HEK293 (cell line): ENCODE results near the gene KLHL21.

Source experiments
- AEBP2 ChIP-seq: fragments of 450-650 bp; formaldehyde crosslinking; IDR thresholded peaks from 2 replicates; pipeline ENCODE4 v1.5.1; 2016; ENCODE audit warnings: missing biosample characterization, missing genetic modification characterization, borderline replicate concordance
- CTCF ChIP-seq: fragments of 450-650 bp; formaldehyde crosslinking; IDR thresholded peaks from 2 replicates; pipeline ENCODE4 v1.5.1; 2016; ENCODE audit warnings: missing biosample characterization, missing genetic modification characterization
- EGR2 ChIP-seq: fragments of 450-650 bp; formaldehyde crosslinking; IDR thresholded peaks from 2 replicates; pipeline ENCODE4 v1.5.1; 2016; ENCODE audit warnings: low read depth, missing biosample characterization, missing genetic modification characterization
- GFI1B ChIP-seq: fragments of 450-650 bp; formaldehyde crosslinking; IDR thresholded peaks from 2 replicates; pipeline ENCODE4 v1.5.1; 2016; ENCODE audit warnings: missing biosample characterization, missing genetic modification characterization
- GLIS2 ChIP-seq: fragments of 450-650 bp; formaldehyde crosslinking; IDR thresholded peaks from 2 replicates; pipeline ENCODE4 v1.5.1; 2016; ENCODE audit warnings: missing biosample characterization, missing genetic modification characterization
- HOXC10 ChIP-seq: sonication (generic); formaldehyde crosslinking; IDR thresholded peaks from 2 replicates; pipeline ENCODE4 v1.8.1; 2023; ENCODE audit warnings: mild to moderate bottlenecking, missing genetic modification reagents
- HOXD13 ChIP-seq: sonication (generic); formaldehyde crosslinking; IDR thresholded peaks from 2 replicates; pipeline ENCODE4 v1.8.0; 2022; ENCODE audit warnings: missing genetic modification reagents, borderline replicate concordance
- IKZF3 ChIP-seq: fragments of 450-650 bp; IDR thresholded peaks from 2 replicates; pipeline ENCODE4 v1.5.0; 2018; ENCODE audit warnings: missing biosample characterization, mild to moderate bottlenecking, missing genetic modification characterization, moderate library complexity
- KLF17 ChIP-seq: fragments of 450-650 bp; formaldehyde crosslinking; IDR thresholded peaks from 2 replicates; pipeline ENCODE4 v1.5.1; 2016; ENCODE audit warnings: missing biosample characterization, missing genetic modification characterization
- KLF7 ChIP-seq: fragments of 450-650 bp; formaldehyde crosslinking; IDR thresholded peaks from 2 replicates; pipeline ENCODE4 v1.5.1; 2016; ENCODE audit warnings: missing biosample characterization, missing genetic modification characterization, borderline replicate concordance
- KLF8 ChIP-seq: fragments of 450-650 bp; formaldehyde crosslinking; IDR thresholded peaks from 2 replicates; pipeline ENCODE4 v1.5.1; 2016; ENCODE audit warnings: missing biosample characterization, missing genetic modification characterization
- SP2 ChIP-seq: fragments of 450-650 bp; formaldehyde crosslinking; IDR thresholded peaks from 2 replicates; pipeline ENCODE4 v1.5.1; 2016; ENCODE audit warnings: missing biosample characterization, missing genetic modification characterization
- YY2 ChIP-seq: fragments of 450-650 bp; formaldehyde crosslinking; IDR thresholded peaks from 2 replicates; pipeline ENCODE4 v1.5.1; 2016; ENCODE audit warnings: missing biosample characterization, missing genetic modification characterization
- ZBTB48 ChIP-seq: fragments of 450-650 bp; formaldehyde crosslinking; IDR thresholded peaks from 2 replicates; pipeline ENCODE4 v1.5.1; 2016; ENCODE audit warnings: missing biosample characterization, missing genetic modification characterization
- ZBTB7A ChIP-seq: fragments of 450-650 bp; formaldehyde crosslinking; IDR thresholded peaks from 2 replicates; pipeline ENCODE4 v1.5.1; 2016; ENCODE audit warnings: low read depth, missing biosample characterization, missing genetic modification characterization
- ZNF114 ChIP-seq: fragments of 450-650 bp; formaldehyde crosslinking; IDR thresholded peaks from 2 replicates; pipeline ENCODE4 v1.5.0; 2017; ENCODE audit warnings: missing biosample characterization, missing genetic modification characterization
- ZNF132 ChIP-seq: fragments of 450-650 bp; formaldehyde crosslinking; IDR thresholded peaks from 2 replicates; pipeline ENCODE4 v1.5.1; 2017; ENCODE audit warnings: missing biosample characterization, missing genetic modification characterization, borderline replicate concordance
- ZNF214 ChIP-seq: fragments of 450-650 bp; formaldehyde crosslinking; IDR thresholded peaks from 2 replicates; pipeline ENCODE4 v1.5.1; 2017; ENCODE audit warnings: missing biosample characterization, mild to moderate bottlenecking, missing genetic modification characterization, borderline replicate concordance
- ZNF292 ChIP-seq: fragments of 450-650 bp; formaldehyde crosslinking; IDR thresholded peaks from 2 replicates; pipeline ENCODE4 v1.5.1; 2016; ENCODE audit warnings: low read depth, missing biosample characterization, missing genetic modification characterization, borderline replicate concordance
- ZNF37A ChIP-seq: fragments of 450-650 bp; IDR thresholded peaks from 2 replicates; pipeline ENCODE4 v1.5.1; 2018; ENCODE audit warnings: missing biosample characterization, missing genetic modification characterization
- ZNF404 ChIP-seq: fragments of 450-650 bp; formaldehyde crosslinking; IDR thresholded peaks from 2 replicates; pipeline ENCODE4 v1.5.1; 2017; ENCODE audit warnings: missing biosample characterization, missing genetic modification characterization
- ZNF423 ChIP-seq: fragments of 450-650 bp; formaldehyde crosslinking; IDR thresholded peaks from 2 replicates; pipeline ENCODE4 v1.5.1; 2016; ENCODE audit warnings: missing biosample characterization, missing genetic modification characterization
- ZNF513 ChIP-seq: fragments of 450-650 bp; IDR thresholded peaks from 2 replicates; pipeline ENCODE4 v1.5.1; 2018; ENCODE audit warnings: missing biosample characterization, missing genetic modification characterization
- ZNF561 ChIP-seq: fragments of 450-650 bp; IDR thresholded peaks from 2 replicates; pipeline ENCODE4 v1.5.1; 2018; ENCODE audit warnings: missing biosample characterization, missing genetic modification characterization, borderline replicate concordance
- ZNF610 ChIP-seq: fragments of 450-650 bp; formaldehyde crosslinking; IDR thresholded peaks from 2 replicates; pipeline ENCODE4 v1.5.1; 2016; ENCODE audit warnings: missing biosample characterization, missing genetic modification characterization, borderline replicate concordance
- ZNF629 ChIP-seq: fragments of 450-650 bp; formaldehyde crosslinking; IDR thresholded peaks from 2 replicates; pipeline ENCODE4 v1.5.1; 2017; ENCODE audit warnings: missing biosample characterization, missing genetic modification characterization
- ZNF658 ChIP-seq: fragments of 450-650 bp; formaldehyde crosslinking; IDR thresholded peaks from 2 replicates; pipeline ENCODE4; 2016; ENCODE audit warnings: missing biosample characterization, missing genetic modification characterization
- ZNF660 ChIP-seq: fragments of 450-650 bp; IDR thresholded peaks from 2 replicates; pipeline ENCODE4 v1.5.1; 2018; ENCODE audit warnings: missing biosample characterization, mild to moderate bottlenecking, missing genetic modification characterization
- ZNF701 ChIP-seq: fragments of 450-650 bp; formaldehyde crosslinking; IDR thresholded peaks from 2 replicates; pipeline ENCODE4 v1.5.1; 2016; ENCODE audit warnings: missing biosample characterization, missing genetic modification characterization
- ZNF776 ChIP-seq: fragments of 450-650 bp; formaldehyde crosslinking; IDR thresholded peaks from 2 replicates; pipeline ENCODE4 v1.5.0; 2017; ENCODE audit warnings: missing biosample characterization, missing genetic modification characterization, borderline replicate concordance
- ZNF791 ChIP-seq: fragments of 450-650 bp; formaldehyde crosslinking; IDR thresholded peaks from 2 replicates; pipeline ENCODE4 v1.5.1; 2016; ENCODE audit warnings: missing biosample characterization, missing genetic modification characterization
- ZNF830 ChIP-seq: fragments of 450-650 bp; IDR thresholded peaks from 2 replicates; pipeline ENCODE4 v1.5.0; 2018; ENCODE audit warnings: missing biosample characterization, missing genetic modification characterization, low read depth, mild to moderate bottlenecking, moderate library complexity
- ZNF843 ChIP-seq: fragments of 450-650 bp; formaldehyde crosslinking; IDR thresholded peaks from 2 replicates; pipeline ENCODE4 v1.5.1; 2016; ENCODE audit warnings: missing biosample characterization, missing genetic modification characterization
- ZSCAN23 ChIP-seq: fragments of 450-650 bp; formaldehyde crosslinking; IDR thresholded peaks from 2 replicates; pipeline ENCODE4 v1.5.1; 2016; ENCODE audit warnings: missing biosample characterization, missing genetic modification characterization
- ZXDB ChIP-seq: fragments of 450-650 bp; formaldehyde crosslinking; IDR thresholded peaks from 2 replicates; pipeline ENCODE4 v1.5.1; 2016; ENCODE audit warnings: missing biosample characterization, missing genetic modification characterization

KLHL21 gene

GRCh38 chr1:6624710-6625583 is 22.3 kb upstream of the KLHL21 start, which contains the start of gene THAP3 (continued):
- TF ChIP-seq ZNF658 (tag by site-specific recombination) (no peak), AEBP2 (tag by site-specific recombination) (no peak), HOXD13 (CRISPR knock-in tag) (no peak; the same call in 1 of the 2 replicates), ZNF701 (tag by site-specific recombination) (no peak), ZBTB48 (tag by site-specific recombination) (peak; percentile 71; the same call in 1 of the 2 replicates), ZNF513 (tag by site-specific recombination) (no peak), GFI1B (no peak), GLIS2 (tag by site-specific recombination) (peak; percentile 89), KLF8 (tag by site-specific recombination) (peak; percentile 88), ZNF830 (no peak), ZNF132 (tag by site-specific recombination) (no peak), ZNF776 (tag by site-specific recombination) (no peak), ZNF423 (tag by site-specific recombination) (peak; percentile 97), CTCF (peak; percentile 75), ZNF114 (no peak), ZNF404 (tag by site-specific recombination) (no peak), ZNF561 (tag by site-specific recombination) (0 out of 2 replicates have a peak, but pooled peaks have one; percentile 67), ZNF610 (tag by site-specific recombination) (no peak), ZNF791 (tag by site-specific recombination) (no peak), KLF7 (peak; percentile 15; the same call in 1 of the 2 replicates), IKZF3 (tag by site-specific recombination) (peak; percentile 41; the same call in 1 of the 2 replicates), ZNF843 (peak; percentile 66), SP2 (tag by site-specific recombination) (peak; percentile 86), ZNF292 (tag by site-specific recombination) (no peak), ZBTB7A (tag by site-specific recombination) (no peak), ZSCAN23 (tag by site-specific recombination) (no peak), ZNF214 (tag by site-specific recombination) (no peak), EGR2 (tag by site-specific recombination) (no peak), ZXDB (peak; percentile 56; the same call in 1 of the 2 replicates), YY2 (tag by site-specific recombination) (peak; percentile 55; the same call in 1 of the 2 replicates), ZNF37A (tag by site-specific recombination) (no peak), ZNF629 (tag by site-specific recombination) (peak; percentile 94), HOXC10 (CRISPR knock-in tag) (no peak), ZNF660 (tag by site-specific recombination) (0 out of 2 replicates have a peak, but pooled peaks have one; percentile 80), KLF17 (tag by site-specific recombination) (peak; percentile 88)
